Measurements from ENCODE around the gene MRPS35.
A peak's percentile ranks its signal among the peaks of the same experiment; 100 is the strongest.

Gene MRPS35

GRCh38 chr12:27689558-27690180 is 21.0 kb upstream of the MRPS35 start:
- no peak for DNase-seq (ENCODE audit: extremely low read depth, low read depth)
- TF ChIP-seq CTCF (IDR thresholded peaks at IDR 0.05; ENCODE audit: low read depth, low read length, missing control alignments), result no peak
- no peak overlapping the region for H3K4me3 ChIP-seq (replicated peaks; ENCODE audit: low read depth, low read length)

GRCh38 chr12:27693403-27693802 is 17.2 kb upstream of the MRPS35 start:
- no peak for DNase-seq (ENCODE audit: extremely low read depth, low read depth)
- H3K4me3 ChIP-seq (replicated peaks; ENCODE audit: low read depth, low read length), result no peak overlapping the region
- TF ChIP-seq CTCF (IDR thresholded peaks at IDR 0.05; ENCODE audit: low read depth, low read length, missing control alignments), result no peak

GRCh38 chr12:27695556-27696292 is 14.9 kb upstream of the MRPS35 start:
- H3K4me3 ChIP-seq (replicated peaks; ENCODE audit: low read depth, low read length), result no peak overlapping the region
- no peak for DNase-seq (ENCODE audit: extremely low read depth, low read depth)
- TF ChIP-seq CTCF (IDR thresholded peaks at IDR 0.05; ENCODE audit: low read depth, low read length, missing control alignments), result no peak

GRCh38 chr12:27696293-27696652 is 14.4 kb upstream of the MRPS35 start, which contains the start of gene REP15:
TSS of gene REP15 (plus strand) at chr12:27696447. CDS start at chr12:27696563, 116 bp downstream.
- H3K4me3 ChIP-seq (replicated peaks; ENCODE audit: low read depth, low read length), result no peak within 1 kb of the TSS
- TF ChIP-seq CTCF (IDR thresholded peaks at IDR 0.05; ENCODE audit: low read depth, low read length, missing control alignments), result no peak
- no peak for DNase-seq (ENCODE audit: extremely low read depth, low read depth)

GRCh38 chr12:27696864-27697564 is 13.6 kb upstream of the MRPS35 start:
- H3K4me3 ChIP-seq (replicated peaks; ENCODE audit: low read depth, low read length), result no peak overlapping the region
- no peak for DNase-seq (ENCODE audit: extremely low read depth, low read depth)
- no peak for TF ChIP-seq CTCF (IDR thresholded peaks at IDR 0.05; ENCODE audit: low read depth, low read length, missing control alignments)

- no peak overlapping the region for H3K4me3 ChIP-seq (replicated peaks; ENCODE audit: low read depth, low read length)
- peak; percentile 74 for DNase-seq (ENCODE audit: extremely low read depth, low read depth)
Measured at GRCh38 chr12:27703720-27704452, 6.7 kb upstream of the MRPS35 start.

More at GRCh38 chr12:27703720-27704452, 6.7 kb upstream of the MRPS35 start:
- TF ChIP-seq CTCF (IDR thresholded peaks at IDR 0.05; ENCODE audit: low read depth, low read length, missing control alignments), result peak; percentile 84

All from HFF-Myc (cell line).